ENCODE results near the gene DGCR6L.
"Not testable (repeated sequence)": the region's sequence is repeated elsewhere in the genome, so short reads cannot be mapped to it uniquely, and the experiment has no call there.

Gene DGCR6L

GRCh38 chr22:20290578-20291248 lies 29.1 kb downstream of the DGCR6L start:
- DNase-seq: no peak

- DNase-seq: no peak
These were observed 29.8 kb downstream of the DGCR6L start for GRCh38 chr22:20290045-20290392.

- not testable (repeated sequence) for DNase-seq
These were observed 30.4 kb downstream of the DGCR6L start for GRCh38 chr22:20289182-20290044.

GRCh38 chr22:20286784-20287423 lies 33.0 kb downstream of the DGCR6L start:
- DNase-seq: not testable (repeated sequence)

- not testable (repeated sequence) for DNase-seq
These were observed 33.6 kb downstream of the DGCR6L start for GRCh38 chr22:20286312-20286660.

- not testable (repeated sequence) for DNase-seq
These were observed 34.2 kb downstream of the DGCR6L start for GRCh38 chr22:20285473-20286311.

- DNase-seq: no peak
These were observed 35.3 kb downstream of the DGCR6L start for GRCh38 chr22:20284471-20285086.

- no peak for DNase-seq
These were observed 36.2 kb downstream of the DGCR6L start for GRCh38 chr22:20283674-20284066.

- no peak for DNase-seq
These were observed 36.8 kb downstream of the DGCR6L start for GRCh38 chr22:20282901-20283673.

- DNase-seq: no peak
These were observed 38.0 kb downstream of the DGCR6L start for GRCh38 chr22:20281891-20282290.

- not testable (repeated sequence) for DNase-seq
These were observed 38.4 kb downstream of the DGCR6L start for GRCh38 chr22:20281473-20281872.

GRCh38 chr22:20280866-20281265 lies 39.0 kb downstream of the DGCR6L start:
- no peak for DNase-seq

GRCh38 chr22:20280163-20280562 lies 39.7 kb downstream of the DGCR6L start:
- DNase-seq: not testable (repeated sequence)

- no peak for DNase-seq
These were observed 40.2 kb downstream of the DGCR6L start for GRCh38 chr22:20279662-20280134.

GRCh38 chr22:20278726-20279490 lies 41.0 kb downstream of the DGCR6L start:
- not testable (repeated sequence) for DNase-seq

GRCh38 chr22:20277936-20278635 lies 41.8 kb downstream of the DGCR6L start:
- not testable (repeated sequence) for DNase-seq

GRCh38 chr22:20276468-20276867 lies 43.4 kb downstream of the DGCR6L start:
- no peak for DNase-seq

- no peak for DNase-seq
These were observed 44.0 kb downstream of the DGCR6L start for GRCh38 chr22:20275836-20276235.

- DNase-seq: not testable (repeated sequence)
These were observed 44.5 kb downstream of the DGCR6L start for GRCh38 chr22:20275325-20275724.

- not testable (repeated sequence) for DNase-seq
These were observed 45.5 kb downstream of the DGCR6L start for GRCh38 chr22:20274374-20274773.
